GM12873 (cell line): ENCODE measurements around the gene HBEGF.

Experiments
- TF ChIP-seq, protein P1 (sequence below): IDR thresholded peaks from 2 replicates; pipeline ENCODE4 v1.5.1; 2012; ENCODE audit warnings: low read depth, mild to moderate bottlenecking, moderate library complexity, low read length, control low read depth; ENCODE audit not compliant: insufficient read depth; ENCODE audit errors: missing control alignments

Gene HBEGF

DNA sequence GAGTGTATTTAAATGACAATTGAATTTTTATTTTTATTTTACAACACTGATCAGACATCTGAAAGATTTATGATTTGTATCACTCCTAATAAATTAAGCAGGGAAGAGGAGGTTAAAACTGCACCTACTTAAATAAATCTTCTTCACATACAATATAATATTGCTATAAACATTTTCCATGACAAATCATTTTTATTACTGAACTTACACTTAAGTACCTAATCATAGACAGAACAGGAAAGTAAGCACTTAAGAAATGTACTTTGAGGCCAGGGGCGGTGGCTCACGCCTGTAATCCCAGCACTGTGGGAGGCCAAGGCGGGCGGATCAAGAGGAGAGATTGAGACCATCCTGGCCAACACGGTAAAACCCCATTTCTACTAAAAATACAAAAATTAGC lies 47.3 kb downstream of the HBEGF start:
- TF ChIP-seq, protein P1, sequence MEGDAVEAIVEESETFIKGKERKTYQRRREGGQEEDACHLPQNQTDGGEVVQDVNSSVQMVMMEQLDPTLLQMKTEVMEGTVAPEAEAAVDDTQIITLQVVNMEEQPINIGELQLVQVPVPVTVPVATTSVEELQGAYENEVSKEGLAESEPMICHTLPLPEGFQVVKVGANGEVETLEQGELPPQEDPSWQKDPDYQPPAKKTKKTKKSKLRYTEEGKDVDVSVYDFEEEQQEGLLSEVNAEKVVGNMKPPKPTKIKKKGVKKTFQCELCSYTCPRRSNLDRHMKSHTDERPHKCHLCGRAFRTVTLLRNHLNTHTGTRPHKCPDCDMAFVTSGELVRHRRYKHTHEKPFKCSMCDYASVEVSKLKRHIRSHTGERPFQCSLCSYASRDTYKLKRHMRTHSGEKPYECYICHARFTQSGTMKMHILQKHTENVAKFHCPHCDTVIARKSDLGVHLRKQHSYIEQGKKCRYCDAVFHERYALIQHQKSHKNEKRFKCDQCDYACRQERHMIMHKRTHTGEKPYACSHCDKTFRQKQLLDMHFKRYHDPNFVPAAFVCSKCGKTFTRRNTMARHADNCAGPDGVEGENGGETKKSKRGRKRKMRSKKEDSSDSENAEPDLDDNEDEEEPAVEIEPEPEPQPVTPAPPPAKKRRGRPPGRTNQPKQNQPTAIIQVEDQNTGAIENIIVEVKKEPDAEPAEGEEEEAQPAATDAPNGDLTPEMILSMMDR: no peak

DNA sequence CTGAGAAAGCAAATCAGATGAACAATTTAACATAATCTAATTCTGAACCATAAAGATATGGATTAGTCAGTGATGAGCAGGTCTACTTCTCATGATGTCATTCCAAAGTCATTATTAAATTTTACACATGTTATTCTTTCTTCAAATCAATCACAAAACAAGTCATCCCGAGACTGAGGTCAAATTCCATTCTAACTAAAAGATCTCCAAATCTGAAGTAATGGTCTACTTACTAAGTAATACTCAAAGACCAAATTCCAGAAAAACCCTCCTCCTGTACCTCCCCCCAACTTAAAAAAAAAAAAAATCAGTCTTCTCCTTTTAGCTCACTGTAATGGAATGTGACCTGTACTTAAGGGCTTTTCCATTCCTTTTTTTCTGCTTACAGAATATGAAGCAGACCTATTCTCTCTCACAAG lies 48.2 kb downstream of the HBEGF start:
- TF ChIP-seq, protein P1: no peak

DNA sequence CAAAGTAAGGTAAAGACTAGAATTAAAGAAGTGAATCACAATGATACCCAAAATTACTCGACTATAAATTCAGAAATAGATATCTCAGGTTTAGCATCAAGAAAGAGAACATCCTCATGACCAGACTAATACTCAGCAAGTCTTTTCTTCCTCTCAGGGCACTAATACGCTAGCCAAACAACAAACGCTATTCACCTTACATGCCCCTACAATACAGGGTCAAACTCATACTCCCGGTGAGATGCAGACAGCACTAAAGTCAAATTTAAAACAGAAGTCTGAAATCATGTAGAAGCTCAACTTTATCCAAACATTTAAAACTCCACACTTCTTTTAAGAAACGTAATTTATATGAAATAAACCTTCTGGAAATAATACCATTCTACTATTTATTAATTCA lies 49.1 kb downstream of the HBEGF start:
- TF ChIP-seq, protein P1: no peak

DNA sequence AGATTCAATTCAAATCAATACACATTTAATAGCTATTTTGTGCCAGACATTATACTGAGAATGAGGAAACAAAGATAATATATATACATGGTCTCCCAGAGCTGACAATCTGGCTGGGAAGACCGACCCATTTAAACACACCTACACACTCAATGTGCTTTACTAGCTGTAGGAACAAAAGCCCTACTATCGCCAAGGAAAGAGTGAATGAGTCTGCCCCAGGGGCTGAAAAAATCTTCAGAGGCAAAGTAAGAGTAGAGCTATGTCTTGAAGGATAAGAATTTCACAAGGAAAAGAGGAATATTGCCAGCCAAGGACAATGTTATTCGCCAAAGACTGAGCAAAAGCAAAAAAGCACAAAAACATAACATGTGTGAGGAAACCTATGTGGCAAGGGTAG lies 50.1 kb downstream of the HBEGF start:
- TF ChIP-seq, protein P1: no peak

DNA sequence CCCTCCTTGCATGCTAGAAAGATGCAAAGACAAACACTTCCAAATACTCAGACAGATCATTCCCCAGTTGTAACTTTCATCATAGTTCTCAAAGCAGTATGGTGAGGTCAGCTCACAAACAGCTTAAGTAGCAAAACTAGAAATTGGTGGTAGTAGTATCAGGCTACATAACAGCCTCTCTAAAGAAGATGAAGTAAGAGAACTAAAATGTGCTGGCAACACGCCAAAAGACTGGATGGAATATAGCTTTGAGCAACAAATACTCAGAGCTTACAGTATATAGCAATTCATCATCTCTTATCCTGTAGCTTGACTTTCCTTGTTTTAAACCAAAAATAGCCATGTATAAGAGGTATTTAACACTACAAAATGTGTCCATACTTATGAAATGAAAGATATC lies 51.0 kb downstream of the HBEGF start:
- TF ChIP-seq, protein P1: no peak

DNA sequence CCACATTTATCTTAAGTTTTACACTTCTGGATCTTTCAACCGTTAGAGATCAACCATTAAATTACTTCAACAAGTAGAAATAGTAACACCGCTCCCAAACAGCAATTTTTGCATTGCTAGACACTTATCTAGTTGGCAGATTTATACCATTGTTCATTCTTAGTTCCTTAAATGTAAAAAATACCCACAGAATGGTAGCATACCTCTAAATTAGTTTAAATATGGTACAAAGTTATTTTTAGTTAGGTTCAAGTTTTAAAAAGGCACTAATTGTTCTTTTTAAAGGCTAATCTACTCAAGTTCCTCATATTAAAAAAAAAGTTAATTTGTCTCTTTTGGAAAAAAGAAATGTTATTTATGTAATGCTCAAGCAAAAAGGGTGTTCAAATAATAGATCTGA lies 51.6 kb downstream of the HBEGF start:
- TF ChIP-seq, protein P1: no peak

DNA sequence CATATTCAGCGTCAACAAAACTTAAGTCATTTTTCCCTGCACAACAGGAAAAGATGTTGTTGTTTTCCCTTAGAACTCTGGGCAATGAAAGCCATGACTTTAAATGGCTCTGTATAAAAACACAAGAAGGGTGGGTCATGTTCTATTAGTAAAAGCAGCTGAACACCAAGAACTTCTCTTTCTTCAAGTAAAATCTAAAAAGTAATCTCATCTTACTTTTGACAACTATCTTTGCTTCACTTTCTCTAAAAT lies 52.6 kb downstream of the HBEGF start:
- TF ChIP-seq, protein P1: no peak

DNA sequence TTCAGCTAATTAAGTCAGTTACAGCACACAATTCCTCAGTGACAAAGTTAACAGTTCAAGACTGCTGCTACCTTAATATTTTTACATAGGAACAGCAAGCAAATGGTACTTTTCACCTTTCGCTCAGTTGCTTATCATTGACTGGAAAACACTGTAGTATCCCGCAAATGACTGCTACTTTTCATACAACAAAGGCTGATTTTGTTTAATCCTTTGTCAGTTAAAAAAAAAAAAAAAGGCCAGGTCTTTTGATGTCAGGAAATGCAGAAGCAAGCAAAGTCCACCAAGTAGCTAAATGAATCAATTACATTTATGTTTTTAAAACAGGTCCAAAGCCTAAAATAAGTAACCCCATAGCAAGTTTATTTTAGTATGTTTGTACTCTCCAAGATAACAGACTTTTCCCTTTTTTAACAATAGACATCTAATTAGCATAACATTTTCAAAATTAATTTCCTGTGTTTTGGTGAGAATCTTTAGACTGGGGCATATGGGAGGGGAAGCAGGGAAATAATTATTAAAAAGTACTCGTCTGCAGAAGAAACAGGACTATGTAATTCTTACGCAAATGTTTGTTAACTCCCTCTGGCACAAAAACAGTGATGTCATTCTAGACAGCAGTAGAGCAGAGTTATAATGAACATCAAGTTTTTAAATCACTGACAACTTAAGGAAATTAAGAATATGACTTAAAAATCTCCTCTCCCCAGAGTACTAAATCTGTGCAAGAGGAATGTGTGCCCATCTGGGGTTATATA lies 53.1 kb downstream of the HBEGF start:
- TF ChIP-seq, protein P1: no peak
